Immature natural killer cell (primary cell): ENCODE data around the gene GPR6. TPM values are rescaled to one million over a fixed set of nuclear protein-coding genes. Genes with fewer than 3 reads are reported as not detected.

Experiments used
- DNase-seq, 3 donors: peaks; one replicate each; pipeline ENCODE4 v3.0.0; 2022; ENCODE audit warnings: mixed read lengths in 1 of 3
- H3K27ac Mint-ChIP-seq, 6 donors: one replicate each; pipeline ENCODE4 v1.8.0; 2020; ENCODE audit warnings: mixed read lengths in 6 of 6, mild to moderate bottlenecking in 5 of 6, inconsistent platforms in 4 of 6, moderate library complexity in 3 of 6
- H3K27me3 Mint-ChIP-seq, 3 donors: one replicate each; pipeline ENCODE4 v1.8.0; 2020 to 2021; ENCODE audit warnings: low read depth in 3 of 3, mild to moderate bottlenecking in 3 of 3, mixed read lengths in 3 of 3, moderate library complexity in 3 of 3, inconsistent platforms in 1 of 3
- H3K36me3 Mint-ChIP-seq, 3 donors: one replicate each; pipeline ENCODE4 v1.8.0; 2020; ENCODE audit warnings: mixed read lengths in 3 of 3, inconsistent platforms in 2 of 3, mild to moderate bottlenecking in 2 of 3
- H3K4me1 Mint-ChIP-seq, 2 donors: one replicate each; pipeline ENCODE4 v1.8.0; 2020; ENCODE audit warnings: inconsistent platforms in 2 of 2, mild to moderate bottlenecking in 2 of 2, mixed read lengths in 2 of 2, moderate library complexity in 1 of 2
- H3K4me3 Mint-ChIP-seq, 5 donors: one replicate each; pipeline ENCODE4 v1.8.0; 2020; ENCODE audit warnings: mild to moderate bottlenecking in 5 of 5, mixed read lengths in 5 of 5, inconsistent platforms in 3 of 5, moderate library complexity in 3 of 5
- H3K9me3 Mint-ChIP-seq, 6 donors: one replicate each; pipeline ENCODE4 v1.8.0; 2020; ENCODE audit warnings: mild to moderate bottlenecking in 6 of 6, mixed read lengths in 6 of 6, inconsistent platforms in 4 of 6, moderate library complexity in 3 of 6
- polyA plus RNA-seq, 3 donors: library from polyadenylated mRNA; unstranded; fragments of 300-500 nt; fragmentation: Illumina TruSeq; gene quantifications; one replicate each; pipeline ENCODE4 v1.2.3, GENCODE V29; 2021

The GPR6 gene
- polyA plus RNA-seq, 3 donors from 2014 or later = not detected

DNA sequence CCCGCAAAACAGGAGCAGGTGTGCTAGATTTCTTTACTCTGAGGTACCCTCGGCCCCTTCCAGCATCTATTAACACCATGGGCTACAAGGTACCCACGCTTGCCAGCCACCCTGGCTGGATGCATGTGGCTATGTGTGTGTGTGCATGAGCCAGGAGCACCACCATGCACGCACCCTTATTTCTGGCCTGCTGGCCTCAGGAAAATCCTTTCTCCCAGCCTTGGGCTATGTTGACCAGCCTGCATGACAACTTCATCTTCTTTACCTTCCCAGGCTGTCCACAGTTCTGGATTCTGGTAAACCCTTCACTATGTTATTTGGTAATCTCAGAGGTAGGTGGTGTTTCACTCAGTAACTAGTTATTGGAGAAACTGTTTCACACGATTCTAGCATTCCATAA, 40.4 kb downstream of the GPR6 start:
- H3K27me3 Mint-ChIP-seq = peaks cover 0 to 4% (median 1%) of the 10 kb centered on the region in 3 donors
- DNase-seq = no peak
- peaks cover 7 to 14% of the 10 kb centered on the region in 2 donors for H3K4me1 Mint-ChIP-seq
- H3K9me3 Mint-ChIP-seq = no peaks in the 10 kb centered on the region
- H3K4me3 Mint-ChIP-seq = no peak overlapping the region
- no peaks in the 10 kb centered on the region for H3K36me3 Mint-ChIP-seq
- no peak overlapping the region for H3K27ac Mint-ChIP-seq

DNA sequence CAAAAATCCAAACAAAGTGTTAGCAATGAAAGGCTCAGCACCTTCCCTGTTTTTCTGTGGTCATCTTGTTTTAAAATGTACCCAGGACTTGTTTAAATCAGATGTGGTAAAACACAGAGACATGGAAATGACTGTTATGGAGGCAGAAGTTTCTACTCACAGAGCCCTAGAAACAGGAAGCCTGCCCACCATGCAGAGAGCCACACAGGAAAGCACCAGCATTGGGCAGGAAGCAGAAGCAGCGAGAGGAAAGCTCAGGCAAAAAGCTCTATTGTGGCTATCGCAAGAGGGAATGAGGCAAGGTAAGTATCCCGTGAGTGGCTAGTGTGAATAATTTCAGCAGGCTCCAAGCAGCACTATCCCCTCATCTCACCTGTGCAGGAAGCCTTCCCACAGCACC, 42.8 kb downstream of the GPR6 start:
- no peaks in the 10 kb centered on the region for H3K36me3 Mint-ChIP-seq
- DNase-seq = no peak
- H3K4me3 Mint-ChIP-seq = no peak overlapping the region
- peaks cover 1 to 4% (median 1%) of the 10 kb centered on the region in 3 donors for H3K27me3 Mint-ChIP-seq
- peak overlapping the region in 2 of 6 donors; percentile 2 to 36 for H3K27ac Mint-ChIP-seq
- H3K9me3 Mint-ChIP-seq = no peaks in the 10 kb centered on the region
- peaks cover 7 to 14% of the 10 kb centered on the region in 2 donors for H3K4me1 Mint-ChIP-seq

DNA sequence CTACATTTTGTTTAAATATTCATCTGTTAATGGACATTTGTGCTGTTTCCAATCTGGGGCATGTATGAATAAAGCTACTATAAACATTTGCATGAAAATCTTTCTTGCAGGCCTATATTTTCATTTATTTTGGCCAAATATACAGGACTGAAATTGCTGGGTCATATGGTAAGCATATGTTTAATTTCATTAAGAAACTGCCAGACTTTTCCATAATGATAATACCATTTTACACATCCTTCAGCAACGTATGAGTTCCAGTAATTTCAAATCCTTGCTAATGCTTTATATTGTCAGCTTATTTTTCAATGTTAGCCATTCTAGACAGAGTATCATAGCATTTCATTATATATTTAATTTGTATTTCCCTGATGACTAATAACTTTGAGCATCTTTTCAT, 51.0 kb downstream of the GPR6 start:
- no peak for DNase-seq
- H3K9me3 Mint-ChIP-seq = no peaks in the 10 kb centered on the region
- H3K4me3 Mint-ChIP-seq = no peak overlapping the region
- H3K27me3 Mint-ChIP-seq = peaks cover 0 to 2% (median 1%) of the 10 kb centered on the region in 3 donors
- no peaks in the 10 kb centered on the region for H3K36me3 Mint-ChIP-seq
- no peaks in the 10 kb centered on the region for H3K4me1 Mint-ChIP-seq
- H3K27ac Mint-ChIP-seq = no peak overlapping the region

Other genes starting within 250 kb of the GPR6 start
- gene WASF1, start 201.4 kb downstream of the GPR6 start, polyA plus RNA-seq = under 1 TPM in 2 of 3 donors, not detected in 1; 0.34 to 0.52 TPM
- 10 to 100 TPM; 22.4 to 34.6 (median 23.7) TPM for gene CDC40, start 202.1 kb downstream of the GPR6 start, polyA plus RNA-seq